SK-N-SH treated with all-trans-retinoic acid at 6 μM for 48 hours (cell line): ENCODE measurements around the gene CDH5.

ENCODE experiments used
- ATAC-seq: fragments of 200-7000 bp; cut with Tn5 transposase; 3 replicates; pipeline ENCODE4 v1.9.1; 2020; ENCODE audit warnings: mild to moderate bottlenecking, moderate library complexity
- BACH2 ChIP-seq: fragments of 250-450 bp; sonication (Bioruptor Pico); IDR thresholded peaks from 2 replicates; pipeline ENCODE4 v1.9.0; 2021; ENCODE audit warnings: mild to moderate bottlenecking, borderline replicate concordance
- CSDC2 ChIP-seq: fragments of 250-450 bp; sonication (Bioruptor Pico); IDR thresholded peaks from 2 replicates; pipeline ENCODE4 v1.5.0; 2020; ENCODE audit warnings: mild to moderate bottlenecking, moderate library complexity
- ESRRG ChIP-seq: fragments of 250-450 bp; sonication (Bioruptor Pico); IDR thresholded peaks from 2 replicates; pipeline ENCODE4 v1.6.1; 2021; ENCODE audit warnings: mild to moderate bottlenecking
- GLIS3 ChIP-seq: fragments of 250-450 bp; sonication (Bioruptor Pico); IDR thresholded peaks from 2 replicates; pipeline ENCODE4 v1.5.0; 2020; ENCODE audit warnings: mild to moderate bottlenecking, moderate library complexity
- ISL1 ChIP-seq: fragments of 250-450 bp; sonication (Bioruptor Pico); IDR thresholded peaks from 2 replicates; pipeline ENCODE4 v2.1.2; 2022; ENCODE audit warnings: mild to moderate bottlenecking, moderate library complexity
- OSR1 ChIP-seq: fragments of 250-450 bp; sonication (Bioruptor Pico); IDR thresholded peaks from 2 replicates; pipeline ENCODE4 v1.8.0; 2022; ENCODE audit warnings: moderate library complexity, mild to moderate bottlenecking, inconsistent platforms
- PPARA ChIP-seq: fragments of 250-450 bp; sonication (Bioruptor Pico); IDR thresholded peaks from 2 replicates; pipeline ENCODE4 v1.5.0; 2020; ENCODE audit warnings: mild to moderate bottlenecking, borderline replicate concordance
- RARB ChIP-seq: fragments of 250-450 bp; sonication (Bioruptor Pico); IDR thresholded peaks from 2 replicates; pipeline ENCODE4 v1.8.0; 2021; ENCODE audit warnings: mild to moderate bottlenecking, moderate library complexity
- TCF4 ChIP-seq: fragments of 250-450 bp; sonication (Bioruptor Pico); IDR thresholded peaks from 2 replicates; pipeline ENCODE4 v1.8.0; 2021; ENCODE audit warnings: mild to moderate bottlenecking, moderate library complexity, borderline replicate concordance
- ZC3H10 ChIP-seq: fragments of 250-450 bp; sonication (Bioruptor Pico); IDR thresholded peaks from 2 replicates; pipeline ENCODE4 v1.5.1; 2021; ENCODE audit warnings: mild to moderate bottlenecking, moderate library complexity
- ZFP3 ChIP-seq: fragments of 250-450 bp; sonication (Bioruptor Pico); IDR thresholded peaks from 2 replicates; pipeline ENCODE4 v1.5.0; 2020; ENCODE audit warnings: mild to moderate bottlenecking, moderate library complexity
- ZFP30 ChIP-seq: fragments of 450-650 bp; formaldehyde crosslinking; IDR thresholded peaks from 2 replicates; pipeline ENCODE4 v1.5.0; 2022; ENCODE audit warnings: mild to moderate bottlenecking, moderate library complexity
- ZNF565 ChIP-seq: fragments of 450-650 bp; formaldehyde crosslinking; conservative IDR thresholded peaks from 2 replicates; pipeline ENCODE4 v1.5.0; 2020; ENCODE audit warnings: low read depth, mild to moderate bottlenecking, moderate library complexity
- ZNF70 ChIP-seq: fragments of 450-650 bp; formaldehyde crosslinking; IDR thresholded peaks from 2 replicates; pipeline ENCODE4 v1.5.0; 2020; ENCODE audit warnings: mild to moderate bottlenecking, moderate library complexity
- ZNF8 ChIP-seq: fragments of 450-650 bp; formaldehyde crosslinking; IDR thresholded peaks from 2 replicates; pipeline ENCODE4 v1.5.0; 2020; ENCODE audit warnings: mild to moderate bottlenecking, moderate library complexity
- TF ChIP-seq, protein P1 (sequence below): fragments of 250-450 bp; sonication (Bioruptor Pico); IDR thresholded peaks from 2 replicates; pipeline ENCODE4 v1.5.0; 2020; ENCODE audit warnings: mild to moderate bottlenecking, moderate library complexity
- TF ChIP-seq, protein P2 (sequence below): fragments of 250-450 bp; sonication (Bioruptor Pico); IDR thresholded peaks from 2 replicates; pipeline ENCODE4 v1.8.0; 2021; ENCODE audit warnings: low read depth, mild to moderate bottlenecking, moderate library complexity, borderline replicate concordance
- TF ChIP-seq, protein P3 (sequence below): fragments of 250-450 bp; sonication (Bioruptor Pico); IDR thresholded peaks from 2 replicates; pipeline ENCODE4 v1.5.1; 2021; ENCODE audit warnings: mild to moderate bottlenecking, moderate library complexity
- TF ChIP-seq, protein P4 (sequence below): fragments of 250-450 bp; sonication (Bioruptor Pico); IDR thresholded peaks from 2 replicates; pipeline ENCODE4 v1.8.0; 2020; ENCODE audit warnings: mild to moderate bottlenecking, moderate library complexity, borderline replicate concordance

CDH5 gene

DNA sequence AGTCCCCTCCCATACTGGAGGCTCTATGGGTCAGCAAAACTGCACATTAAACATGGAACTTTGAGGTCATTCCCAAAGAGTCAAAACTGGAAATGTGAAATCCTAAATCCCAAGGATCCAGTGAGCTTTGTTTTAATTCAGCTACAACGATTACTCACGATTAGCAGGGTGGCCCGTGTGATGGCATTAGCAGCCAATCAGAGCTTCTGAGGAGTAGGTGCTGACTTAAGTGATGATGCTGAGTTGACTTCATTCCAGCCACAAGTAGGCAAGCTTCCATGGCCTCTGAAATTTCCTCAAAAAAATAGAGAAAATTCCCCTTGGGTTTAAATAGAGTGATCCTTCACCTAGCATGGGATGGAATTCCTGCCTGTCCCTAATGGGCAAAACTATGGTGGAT is 32.5 kb downstream of the CDH5 start (continued):
- TF ChIP-seq ZNF70 (CRISPR knock-in tag), result no peak
- TF ChIP-seq, protein P1, sequence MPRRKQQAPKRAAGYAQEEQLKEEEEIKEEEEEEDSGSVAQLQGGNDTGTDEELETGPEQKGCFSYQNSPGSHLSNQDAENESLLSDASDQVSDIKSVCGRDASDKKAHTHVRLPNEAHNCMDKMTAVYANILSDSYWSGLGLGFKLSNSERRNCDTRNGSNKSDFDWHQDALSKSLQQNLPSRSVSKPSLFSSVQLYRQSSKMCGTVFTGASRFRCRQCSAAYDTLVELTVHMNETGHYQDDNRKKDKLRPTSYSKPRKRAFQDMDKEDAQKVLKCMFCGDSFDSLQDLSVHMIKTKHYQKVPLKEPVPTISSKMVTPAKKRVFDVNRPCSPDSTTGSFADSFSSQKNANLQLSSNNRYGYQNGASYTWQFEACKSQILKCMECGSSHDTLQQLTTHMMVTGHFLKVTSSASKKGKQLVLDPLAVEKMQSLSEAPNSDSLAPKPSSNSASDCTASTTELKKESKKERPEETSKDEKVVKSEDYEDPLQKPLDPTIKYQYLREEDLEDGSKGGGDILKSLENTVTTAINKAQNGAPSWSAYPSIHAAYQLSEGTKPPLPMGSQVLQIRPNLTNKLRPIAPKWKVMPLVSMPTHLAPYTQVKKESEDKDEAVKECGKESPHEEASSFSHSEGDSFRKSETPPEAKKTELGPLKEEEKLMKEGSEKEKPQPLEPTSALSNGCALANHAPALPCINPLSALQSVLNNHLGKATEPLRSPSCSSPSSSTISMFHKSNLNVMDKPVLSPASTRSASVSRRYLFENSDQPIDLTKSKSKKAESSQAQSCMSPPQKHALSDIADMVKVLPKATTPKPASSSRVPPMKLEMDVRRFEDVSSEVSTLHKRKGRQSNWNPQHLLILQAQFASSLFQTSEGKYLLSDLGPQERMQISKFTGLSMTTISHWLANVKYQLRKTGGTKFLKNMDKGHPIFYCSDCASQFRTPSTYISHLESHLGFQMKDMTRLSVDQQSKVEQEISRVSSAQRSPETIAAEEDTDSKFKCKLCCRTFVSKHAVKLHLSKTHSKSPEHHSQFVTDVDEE, result no peak
- no peak for TF ChIP-seq ZC3H10 (CRISPR knock-in tag)
- TF ChIP-seq ZFP30, result no peak
- TF ChIP-seq, all 23 proteins: peak for 0

DNA sequence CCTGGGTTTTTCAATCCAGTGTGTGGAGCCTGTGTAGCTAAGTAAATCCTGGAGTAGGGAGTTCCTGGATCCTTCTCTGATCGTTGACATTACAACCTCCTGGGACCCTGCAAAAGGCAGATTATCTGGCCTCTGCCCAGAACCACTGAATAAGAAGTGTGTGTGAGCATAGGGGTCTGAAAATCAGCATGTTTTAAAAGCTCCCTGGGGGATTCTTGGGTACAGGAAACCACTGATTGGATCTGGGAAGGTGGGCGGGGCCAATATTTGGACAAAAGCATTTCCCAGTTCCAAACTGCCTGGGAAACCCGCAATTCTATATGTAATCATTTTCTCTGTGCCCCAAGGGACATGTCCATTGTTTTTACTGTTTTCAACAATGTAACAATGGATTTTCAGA is 33.4 kb downstream of the CDH5 start:
- TF ChIP-seq PPARA (CRISPR knock-in tag) (no peak), CSDC2 (CRISPR knock-in tag) (no peak), TCF4 (CRISPR knock-in tag) (no peak), ZFP3 (CRISPR knock-in tag) (no peak), GLIS3 (CRISPR knock-in tag) (no peak), RARB (CRISPR knock-in tag) (no peak), ISL1 (CRISPR knock-in tag) (no peak), ZC3H10 (CRISPR knock-in tag) (no peak), ZNF565 (no peak), BACH2 (CRISPR knock-in tag) (no peak), ESRRG (CRISPR knock-in tag) (no peak), ZNF8 (CRISPR knock-in tag) (no peak), ZNF70 (CRISPR knock-in tag) (no peak), OSR1 (no peak)
- TF ChIP-seq, protein P2, sequence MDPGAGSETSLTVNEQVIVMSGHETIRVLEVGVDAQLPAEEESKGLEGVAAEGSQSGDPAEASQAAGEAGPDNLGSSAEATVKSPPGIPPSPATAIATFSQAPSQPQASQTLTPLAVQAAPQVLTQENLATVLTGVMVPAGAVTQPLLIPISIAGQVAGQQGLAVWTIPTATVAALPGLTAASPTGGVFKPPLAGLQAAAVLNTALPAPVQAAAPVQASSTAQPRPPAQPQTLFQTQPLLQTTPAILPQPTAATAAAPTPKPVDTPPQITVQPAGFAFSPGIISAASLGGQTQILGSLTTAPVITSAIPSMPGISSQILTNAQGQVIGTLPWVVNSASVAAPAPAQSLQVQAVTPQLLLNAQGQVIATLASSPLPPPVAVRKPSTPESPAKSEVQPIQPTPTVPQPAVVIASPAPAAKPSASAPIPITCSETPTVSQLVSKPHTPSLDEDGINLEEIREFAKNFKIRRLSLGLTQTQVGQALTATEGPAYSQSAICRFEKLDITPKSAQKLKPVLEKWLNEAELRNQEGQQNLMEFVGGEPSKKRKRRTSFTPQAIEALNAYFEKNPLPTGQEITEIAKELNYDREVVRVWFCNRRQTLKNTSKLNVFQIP (CRISPR knock-in tag), result no peak
- TF ChIP-seq, protein P3, sequence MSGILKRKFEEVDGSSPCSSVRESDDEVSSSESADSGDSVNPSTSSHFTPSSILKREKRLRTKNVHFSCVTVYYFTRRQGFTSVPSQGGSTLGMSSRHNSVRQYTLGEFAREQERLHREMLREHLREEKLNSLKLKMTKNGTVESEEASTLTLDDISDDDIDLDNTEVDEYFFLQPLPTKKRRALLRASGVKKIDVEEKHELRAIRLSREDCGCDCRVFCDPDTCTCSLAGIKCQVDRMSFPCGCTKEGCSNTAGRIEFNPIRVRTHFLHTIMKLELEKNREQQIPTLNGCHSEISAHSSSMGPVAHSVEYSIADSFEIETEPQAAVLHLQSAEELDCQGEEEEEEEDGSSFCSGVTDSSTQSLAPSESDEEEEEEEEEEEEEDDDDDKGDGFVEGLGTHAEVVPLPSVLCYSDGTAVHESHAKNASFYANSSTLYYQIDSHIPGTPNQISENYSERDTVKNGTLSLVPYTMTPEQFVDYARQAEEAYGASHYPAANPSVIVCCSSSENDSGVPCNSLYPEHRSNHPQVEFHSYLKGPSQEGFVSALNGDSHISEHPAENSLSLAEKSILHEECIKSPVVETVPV, result no peak
- TF ChIP-seq, protein P1, result no peak
- TF ChIP-seq, protein P4, sequence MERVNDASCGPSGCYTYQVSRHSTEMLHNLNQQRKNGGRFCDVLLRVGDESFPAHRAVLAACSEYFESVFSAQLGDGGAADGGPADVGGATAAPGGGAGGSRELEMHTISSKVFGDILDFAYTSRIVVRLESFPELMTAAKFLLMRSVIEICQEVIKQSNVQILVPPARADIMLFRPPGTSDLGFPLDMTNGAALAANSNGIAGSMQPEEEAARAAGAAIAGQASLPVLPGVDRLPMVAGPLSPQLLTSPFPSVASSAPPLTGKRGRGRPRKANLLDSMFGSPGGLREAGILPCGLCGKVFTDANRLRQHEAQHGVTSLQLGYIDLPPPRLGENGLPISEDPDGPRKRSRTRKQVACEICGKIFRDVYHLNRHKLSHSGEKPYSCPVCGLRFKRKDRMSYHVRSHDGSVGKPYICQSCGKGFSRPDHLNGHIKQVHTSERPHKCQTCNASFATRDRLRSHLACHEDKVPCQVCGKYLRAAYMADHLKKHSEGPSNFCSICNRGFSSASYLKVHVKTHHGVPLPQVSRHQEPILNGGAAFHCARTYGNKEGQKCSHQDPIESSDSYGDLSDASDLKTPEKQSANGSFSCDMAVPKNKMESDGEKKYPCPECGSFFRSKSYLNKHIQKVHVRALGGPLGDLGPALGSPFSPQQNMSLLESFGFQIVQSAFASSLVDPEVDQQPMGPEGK (CRISPR knock-in tag), result no peak
- ATAC-seq, result no peak

DNA sequence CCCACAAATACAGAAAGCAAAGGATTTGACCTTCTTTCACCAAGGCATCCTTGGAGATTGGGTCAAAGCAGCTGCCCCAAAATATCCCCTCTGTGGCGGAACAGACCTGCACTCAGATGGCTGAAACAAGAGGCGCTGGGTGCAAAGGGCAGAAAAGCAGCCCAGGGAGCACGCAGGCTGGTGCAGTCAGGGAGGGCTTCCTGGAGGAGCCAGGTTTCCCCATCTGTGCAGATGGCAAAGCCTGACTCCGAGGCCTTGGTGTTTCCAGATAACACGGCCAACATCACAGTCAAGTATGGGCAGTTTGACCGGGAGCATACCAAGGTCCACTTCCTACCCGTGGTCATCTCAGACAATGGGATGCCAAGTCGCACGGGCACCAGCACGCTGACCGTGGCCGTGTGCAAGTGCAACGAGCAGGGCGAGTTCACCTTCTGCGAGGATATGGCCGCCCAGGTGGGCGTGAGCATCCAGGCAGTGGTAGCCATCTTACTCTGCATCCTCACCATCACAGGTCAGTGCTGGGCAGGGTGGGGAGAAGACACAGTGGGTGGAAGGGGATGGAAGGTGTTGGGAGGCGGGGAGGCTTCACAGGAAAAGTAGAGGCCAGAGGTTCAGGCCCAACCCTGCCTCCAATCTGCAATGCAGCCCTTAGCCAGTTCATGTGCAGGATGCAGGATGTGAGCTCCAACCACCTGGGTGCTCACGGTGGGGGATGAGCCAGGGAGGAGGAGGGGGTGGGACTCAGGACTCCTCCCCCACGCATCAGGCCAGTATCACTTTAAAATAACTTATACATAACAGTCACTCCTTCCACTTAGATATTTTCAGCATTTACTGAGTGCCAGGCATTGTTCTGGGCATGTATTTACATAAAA is 34.3 kb downstream of the CDH5 start:
- no peak for ATAC-seq
- TF ChIP-seq ISL1 (CRISPR knock-in tag) (no peak), PPARA (CRISPR knock-in tag) (no peak), ZNF8 (CRISPR knock-in tag) (no peak), ZNF565 (no peak), ESRRG (CRISPR knock-in tag) (no peak), TCF4 (CRISPR knock-in tag) (no peak), OSR1 (no peak), ZFP30 (no peak), GLIS3 (CRISPR knock-in tag) (no peak), ZC3H10 (CRISPR knock-in tag) (no peak), BACH2 (CRISPR knock-in tag) (no peak), ZNF70 (CRISPR knock-in tag) (no peak)
- TF ChIP-seq, protein P2 (CRISPR knock-in tag), result no peak
- TF ChIP-seq, protein P1, result no peak
